ENCODE results near the gene AZU1. TPM values are rescaled to one million over a fixed set of nuclear protein-coding genes. Genes with fewer than 3 reads are reported as not detected.
"Not testable (repeated sequence)": the region's sequence is repeated elsewhere in the genome, so short reads cannot be mapped to it uniquely, and the experiment has no call there.

AZU1 gene
- total RNA-seq, 1 experiment from 2014 or later = not detected

DNA sequence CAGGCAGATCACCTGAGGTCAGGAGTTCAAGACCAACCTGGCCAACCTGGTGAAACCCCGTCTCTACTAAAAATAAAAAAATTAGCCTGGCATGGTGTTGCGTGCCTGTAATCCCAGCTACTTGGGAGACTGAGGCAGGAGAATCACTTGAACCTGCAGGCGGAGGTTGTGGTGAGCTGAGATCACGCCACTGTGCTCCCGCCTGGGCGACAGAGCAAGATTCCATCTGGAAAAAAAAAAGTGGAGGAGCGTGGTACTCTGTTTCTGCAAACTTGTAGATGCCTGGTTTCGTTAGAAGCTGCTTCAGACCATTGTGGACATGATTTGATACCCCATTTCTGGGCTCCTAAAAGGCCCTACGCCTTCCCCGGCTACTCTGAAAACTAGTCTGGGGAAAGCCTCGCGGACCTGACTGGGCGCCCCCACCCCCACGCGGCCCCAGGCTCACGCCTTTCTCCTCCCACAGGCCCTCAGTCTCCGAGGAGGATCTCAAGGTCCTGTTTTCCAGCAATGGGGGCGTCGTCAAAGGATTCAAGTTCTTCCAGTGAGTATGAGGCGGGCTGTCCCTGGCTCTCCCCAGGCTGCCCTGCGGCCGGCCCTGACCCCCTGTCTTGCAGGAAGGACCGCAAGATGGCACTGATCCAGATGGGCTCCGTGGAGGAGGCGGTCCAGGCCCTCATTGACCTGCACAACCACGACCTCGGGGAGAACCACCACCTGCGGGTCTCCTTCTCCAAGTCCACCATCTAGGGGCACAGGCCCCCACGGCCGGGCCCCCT lies 17.4 kb upstream of the AZU1 start:
- Histone ChIP-seq H3K4me1 (replicated peaks) (no peaks in the 10 kb centered on the region; the same call in 1 of the 2 replicates), H3K36me3 (peaks cover 97% of the 10 kb centered on the region), H3K4me3 (no peak overlapping the region), H3K9me3 (replicated peaks) (no peaks in the 10 kb centered on the region), H3K27ac (no peak overlapping the region), H3K27me3 (replicated peaks) (no peaks in the 10 kb centered on the region)
- no peak for DNase-seq (ENCODE audit: low read depth in 1 of 2, low spot score in 2 of 2)

DNA sequence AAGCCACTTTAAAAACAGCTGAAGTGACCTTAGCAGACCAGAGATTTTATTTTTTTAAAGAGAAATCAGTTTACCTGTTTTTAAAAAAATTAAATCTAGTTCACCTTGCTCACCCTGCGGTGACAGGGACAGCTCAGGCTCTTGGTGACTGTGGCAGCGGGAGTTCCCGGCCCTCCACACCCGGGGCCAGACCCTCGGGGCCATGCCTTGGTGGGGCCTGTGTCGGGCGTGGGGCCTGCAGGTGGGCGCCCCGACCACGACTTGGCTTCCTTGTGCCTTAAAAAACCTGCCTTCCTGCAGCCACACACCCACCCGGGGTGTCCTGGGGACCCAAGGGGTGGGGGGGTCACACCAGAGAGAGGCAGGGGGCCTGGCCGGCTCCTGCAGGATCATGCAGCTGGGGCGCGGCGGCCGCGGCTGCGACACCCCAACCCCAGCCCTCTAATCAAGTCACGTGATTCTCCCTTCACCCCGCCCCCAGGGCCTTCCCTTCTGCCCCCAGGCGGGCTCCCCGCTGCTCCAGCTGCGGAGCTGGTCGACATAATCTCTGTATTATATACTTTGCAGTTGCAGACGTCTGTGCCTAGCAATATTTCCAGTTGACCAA lies 16.7 kb upstream of the AZU1 start:
- Histone ChIP-seq H3K36me3 (peaks cover 97% of the 10 kb centered on the region), H3K9me3 (replicated peaks) (no peaks in the 10 kb centered on the region)

GRCh38 chr19:811506-812048 lies 16.1 kb upstream of the AZU1 start:
- Histone ChIP-seq H3K4me3 (no peak overlapping the region), H3K27ac (no peak overlapping the region), H3K36me3 (peaks cover 91% of the 10 kb centered on the region), H3K4me1 (replicated peaks) (no peaks in the 10 kb centered on the region), H3K27me3 (replicated peaks) (no peaks in the 10 kb centered on the region), H3K9me3 (replicated peaks) (no peaks in the 10 kb centered on the region)
- DNase-seq (ENCODE audit: low read depth in 1 of 2, low spot score in 2 of 2) = no peak

More for the DNA sequence above, 16.7 kb upstream of the AZU1 start:
- no peak overlapping the region for H3K4me3 ChIP-seq
- no peak overlapping the region for H3K27ac ChIP-seq
- no peak for DNase-seq (ENCODE audit: low read depth in 1 of 2, low spot score in 2 of 2)
- no peaks in the 10 kb centered on the region for H3K27me3 ChIP-seq (replicated peaks)
- no peaks in the 10 kb centered on the region for H3K4me1 ChIP-seq (replicated peaks)

- DNase-seq (ENCODE audit: low read depth in 1 of 2, low spot score in 2 of 2) = no peak
- no peaks in the 10 kb centered on the region for H3K27me3 ChIP-seq (replicated peaks)
- H3K4me1 ChIP-seq (replicated peaks) = no peaks in the 10 kb centered on the region
- H3K4me3 ChIP-seq = no peak overlapping the region
- H3K36me3 ChIP-seq = peaks cover 85% of the 10 kb centered on the region
- no peak overlapping the region for H3K27ac ChIP-seq
- no peaks in the 10 kb centered on the region for H3K9me3 ChIP-seq (replicated peaks)
Observed at GRCh38 chr19:812049-812746, 15.4 kb upstream of the AZU1 start.

DNA sequence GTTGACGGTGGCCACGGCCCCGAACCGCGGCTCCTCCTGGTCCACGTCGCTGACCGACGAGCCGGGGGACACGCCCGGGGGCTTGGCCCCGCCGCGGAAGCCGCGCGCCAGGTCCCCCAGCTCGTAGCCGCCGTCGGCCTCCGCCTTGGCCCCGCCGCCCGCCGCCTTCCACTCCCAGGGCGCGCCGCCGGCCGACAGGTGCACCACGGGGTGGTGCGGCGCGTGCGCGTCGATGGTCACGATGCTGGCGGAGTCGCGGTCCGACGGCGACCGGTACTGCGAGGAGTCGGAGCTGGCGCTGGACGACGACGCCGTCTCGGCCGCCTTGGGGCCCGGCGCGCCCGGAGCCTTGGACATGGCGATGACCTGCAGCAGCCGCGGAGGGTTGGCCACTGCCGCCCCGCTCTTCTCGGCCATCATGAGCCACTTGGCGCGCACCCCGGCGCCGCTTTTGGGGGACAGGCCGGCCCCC lies 14.9 kb upstream of the AZU1 start:
- DNase-seq (ENCODE audit: low read depth in 1 of 2, low spot score in 2 of 2) = no peak

GRCh38 chr19:813219-814151 lies 14.2 kb upstream of the AZU1 start:
- no peaks in the 10 kb centered on the region for H3K4me1 ChIP-seq (replicated peaks)
- peaks cover 72% of the 10 kb centered on the region for H3K36me3 ChIP-seq
- no peak overlapping the region for H3K27ac ChIP-seq
- no peak overlapping the region for H3K4me3 ChIP-seq
- no peak for DNase-seq (ENCODE audit: low read depth in 1 of 2, low spot score in 2 of 2)
- H3K9me3 ChIP-seq (replicated peaks) = no peaks in the 10 kb centered on the region
- H3K27me3 ChIP-seq (replicated peaks) = no peaks in the 10 kb centered on the region

More for the DNA sequence above, 14.9 kb upstream of the AZU1 start:
- Histone ChIP-seq H3K9me3 (replicated peaks) (no peaks in the 10 kb centered on the region), H3K36me3 (peaks cover 79% of the 10 kb centered on the region), H3K27me3 (replicated peaks) (no peaks in the 10 kb centered on the region), H3K4me1 (replicated peaks) (no peaks in the 10 kb centered on the region), H3K27ac (no peak overlapping the region), H3K4me3 (no peak overlapping the region)

- no peak for DNase-seq (ENCODE audit: low read depth in 1 of 2, low spot score in 2 of 2)
- H3K36me3 ChIP-seq = peaks cover 63% of the 10 kb centered on the region
- H3K9me3 ChIP-seq (replicated peaks) = no peaks in the 10 kb centered on the region
- H3K27me3 ChIP-seq (replicated peaks) = no peaks in the 10 kb centered on the region
- H3K4me3 ChIP-seq = no peak overlapping the region
- no peaks in the 10 kb centered on the region for H3K4me1 ChIP-seq (replicated peaks)
- no peak overlapping the region for H3K27ac ChIP-seq
Observed at GRCh38 chr19:814152-815078, 13.2 kb upstream of the AZU1 start.

GRCh38 chr19:815079-815774 lies 12.4 kb upstream of the AZU1 start:
- H3K4me3 ChIP-seq = no peak overlapping the region
- H3K27me3 ChIP-seq (replicated peaks) = no peaks in the 10 kb centered on the region
- H3K4me1 ChIP-seq (replicated peaks) = no peaks in the 10 kb centered on the region
- H3K9me3 ChIP-seq (replicated peaks) = no peaks in the 10 kb centered on the region
- no peak overlapping the region for H3K27ac ChIP-seq
- peaks cover 55% of the 10 kb centered on the region for H3K36me3 ChIP-seq
- DNase-seq (ENCODE audit: low read depth in 1 of 2, low spot score in 2 of 2) = no peak

DNA sequence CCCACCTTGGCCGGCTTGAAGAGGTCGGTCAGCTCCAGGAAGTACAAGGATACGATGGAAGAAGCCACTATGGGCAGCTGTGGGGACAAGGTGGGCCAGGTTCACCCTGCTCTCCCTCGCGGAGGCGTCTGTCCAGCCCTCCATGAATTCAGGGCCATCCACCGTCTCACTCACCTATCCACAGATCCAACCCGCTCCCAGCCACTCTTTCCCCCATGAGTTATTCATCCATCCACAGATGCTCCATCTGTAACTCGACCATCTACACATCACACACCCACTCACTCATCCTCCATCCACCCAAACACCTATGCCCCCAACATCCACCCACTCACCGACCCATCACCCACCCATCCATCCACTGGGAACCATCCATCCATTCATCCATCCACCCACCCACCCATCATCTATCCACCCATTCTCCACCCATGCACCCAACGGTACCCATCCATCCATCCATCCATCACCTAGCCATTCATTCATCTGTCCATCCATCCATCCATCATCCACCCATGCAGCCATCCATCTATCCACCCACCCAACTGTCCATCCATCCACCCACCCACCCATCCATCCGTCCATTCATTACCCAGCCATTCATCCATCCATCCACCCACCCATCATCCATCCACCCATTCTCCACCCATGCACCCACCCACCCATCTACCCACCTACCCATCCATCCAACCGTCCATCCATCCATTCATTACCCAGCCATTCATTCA lies 11.7 kb upstream of the AZU1 start:
- no peaks in the 10 kb centered on the region for H3K4me1 ChIP-seq (replicated peaks)
- no peak for DNase-seq (ENCODE audit: low read depth in 1 of 2, low spot score in 2 of 2)
- H3K4me3 ChIP-seq = no peak overlapping the region
- H3K27me3 ChIP-seq (replicated peaks) = no peaks in the 10 kb centered on the region
- H3K9me3 ChIP-seq (replicated peaks) = no peaks in the 10 kb centered on the region
- peaks cover 47% of the 10 kb centered on the region for H3K36me3 ChIP-seq
- H3K27ac ChIP-seq = no peak overlapping the region

- Histone ChIP-seq H3K4me1 (replicated peaks) (no peaks in the 10 kb centered on the region), H3K9me3 (replicated peaks) (no peaks in the 10 kb centered on the region), H3K36me3 (peaks cover 42% of the 10 kb centered on the region), H3K27ac (no peak overlapping the region), H3K4me3 (no peak overlapping the region), H3K27me3 (replicated peaks) (0 out of 2 replicates have a peak, but pooled peaks cover 2% of the 10 kb centered on the region)
- no peak for DNase-seq (ENCODE audit: low read depth in 1 of 2, low spot score in 2 of 2)
Observed at GRCh38 chr19:816500-816857, 11.2 kb upstream of the AZU1 start.

DNA sequence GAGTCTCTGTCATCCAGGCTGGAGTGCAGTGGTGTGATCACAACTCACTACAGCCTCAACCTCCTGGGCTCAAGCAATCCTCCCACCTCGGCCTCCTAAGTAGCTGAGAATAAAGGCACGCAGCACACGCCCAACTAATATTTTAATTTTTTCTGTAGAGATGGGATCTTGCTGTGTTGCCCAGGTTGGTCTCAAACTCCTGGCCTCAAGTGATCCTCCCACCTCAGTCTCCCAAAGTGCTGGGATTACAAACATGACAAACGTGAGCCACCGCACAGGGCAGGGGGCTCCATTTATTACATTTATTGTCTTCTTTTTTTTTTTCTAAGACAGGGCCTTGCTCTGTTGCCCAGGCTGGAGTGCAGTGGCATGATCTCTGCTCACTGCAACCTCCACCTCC lies 7.4 kb upstream of the AZU1 start:
- not testable (repeated sequence) for H3K27ac ChIP-seq; H3K36me3 ChIP-seq; H3K9me3 ChIP-seq (replicated peaks); DNase-seq (ENCODE audit: low read depth in 1 of 2, low spot score in 2 of 2); H3K27me3 ChIP-seq (replicated peaks); H3K4me3 ChIP-seq
- peaks cover 11% of the 10 kb centered on the region for H3K4me1 ChIP-seq (replicated peaks)

Data from SJSA1 (cell line).